IMR-90 (cell line): ENCODE results near the gene ZNF783.

Experiments used
- BHLHE40 ChIP-seq: fragments of 150-350 bp; IDR thresholded peaks from 2 replicates; pipeline ENCODE4 v1.6.1; 2016; ENCODE audit warnings: mild to moderate bottlenecking, low read depth, low read length
- CEBPB ChIP-seq: IDR thresholded peaks from 2 replicates; pipeline ENCODE4 v1.6.1; 2012; ENCODE audit warnings: low read depth, low read length, improper control_type of control experiment
- CHD1 ChIP-seq: IDR thresholded peaks from 2 replicates; pipeline ENCODE4 v1.6.1; 2012; ENCODE audit warnings: low read depth, low read length, improper control_type of control experiment
- FOS ChIP-seq: fragments of 150-350 bp; IDR thresholded peaks from 2 replicates; pipeline ENCODE4 v1.6.1; 2016; ENCODE audit warnings: low read depth, low read length
- MAFK ChIP-seq: IDR thresholded peaks from 2 replicates; pipeline ENCODE4 v1.6.1; 2012; ENCODE audit warnings: low read depth, low read length, improper control_type of control experiment
- MXI1 ChIP-seq: IDR thresholded peaks from 2 replicates; pipeline ENCODE4 v1.6.1; 2012; ENCODE audit warnings: low read depth, mild to moderate bottlenecking, low read length, moderate library complexity, borderline replicate concordance
- NFE2L2 ChIP-seq: fragments of 150-350 bp; IDR thresholded peaks from 2 replicates; pipeline ENCODE4 v1.6.1; 2016; ENCODE audit warnings: low read depth, mild to moderate bottlenecking, low read length
- POLR2A ChIP-seq: IDR thresholded peaks from 2 replicates; pipeline ENCODE4 v1.6.1; 2012; ENCODE audit warnings: mild to moderate bottlenecking, low read depth, low read length
- RAD21 ChIP-seq: IDR thresholded peaks from 2 replicates; pipeline ENCODE4 v1.6.1; 2012; ENCODE audit warnings: low read length, improper control_type of control experiment
- RCOR1 ChIP-seq: IDR thresholded peaks from 2 replicates; pipeline ENCODE4 v1.6.1; 2012; ENCODE audit warnings: mild to moderate bottlenecking, low read length, improper control_type of control experiment; ENCODE audit not compliant: insufficient replicate concordance
- SMC3 ChIP-seq: fragments of 150-350 bp; IDR thresholded peaks from 2 replicates; pipeline ENCODE4 v1.6.1; 2016; ENCODE audit warnings: low read depth, mild to moderate bottlenecking, antibody characterized with exemption, low read length, moderate library complexity
- TF ChIP-seq, protein P1 (sequence below): conservative IDR thresholded peaks from 2 replicates; pipeline ENCODE4 v1.5.1; 2012; ENCODE audit warnings: mild to moderate bottlenecking, low read depth, low read length, improper control_type of control experiment

DNA sequence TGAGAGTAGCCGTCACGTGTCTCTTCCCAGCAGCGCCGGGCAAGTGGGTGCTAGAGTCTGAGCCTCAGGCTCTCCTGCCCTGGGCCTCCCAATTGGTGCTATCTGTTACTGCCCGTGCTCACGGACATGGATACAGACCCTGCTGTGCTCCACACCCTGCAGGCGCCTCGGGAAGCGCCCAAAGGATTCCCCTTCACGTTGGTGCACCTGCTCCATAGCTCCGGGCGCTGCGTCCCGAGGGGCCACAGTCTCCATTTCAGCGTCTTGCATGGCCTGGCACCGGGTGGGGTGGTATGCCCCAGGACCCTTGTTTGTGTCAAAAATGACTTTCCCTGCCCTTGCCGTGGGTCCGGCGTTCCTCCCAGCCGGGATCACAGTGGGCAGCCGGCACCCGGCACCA is 36.3 kb upstream of the ZNF783 start:
- TF ChIP-seq, protein P1, sequence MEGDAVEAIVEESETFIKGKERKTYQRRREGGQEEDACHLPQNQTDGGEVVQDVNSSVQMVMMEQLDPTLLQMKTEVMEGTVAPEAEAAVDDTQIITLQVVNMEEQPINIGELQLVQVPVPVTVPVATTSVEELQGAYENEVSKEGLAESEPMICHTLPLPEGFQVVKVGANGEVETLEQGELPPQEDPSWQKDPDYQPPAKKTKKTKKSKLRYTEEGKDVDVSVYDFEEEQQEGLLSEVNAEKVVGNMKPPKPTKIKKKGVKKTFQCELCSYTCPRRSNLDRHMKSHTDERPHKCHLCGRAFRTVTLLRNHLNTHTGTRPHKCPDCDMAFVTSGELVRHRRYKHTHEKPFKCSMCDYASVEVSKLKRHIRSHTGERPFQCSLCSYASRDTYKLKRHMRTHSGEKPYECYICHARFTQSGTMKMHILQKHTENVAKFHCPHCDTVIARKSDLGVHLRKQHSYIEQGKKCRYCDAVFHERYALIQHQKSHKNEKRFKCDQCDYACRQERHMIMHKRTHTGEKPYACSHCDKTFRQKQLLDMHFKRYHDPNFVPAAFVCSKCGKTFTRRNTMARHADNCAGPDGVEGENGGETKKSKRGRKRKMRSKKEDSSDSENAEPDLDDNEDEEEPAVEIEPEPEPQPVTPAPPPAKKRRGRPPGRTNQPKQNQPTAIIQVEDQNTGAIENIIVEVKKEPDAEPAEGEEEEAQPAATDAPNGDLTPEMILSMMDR, result no peak
- TF ChIP-seq POLR2A, result no peak
- no peak for TF ChIP-seq MAFK
- no peak for TF ChIP-seq NFE2L2
- no peak for TF ChIP-seq RCOR1
- TF ChIP-seq SMC3, result no peak
- TF ChIP-seq BHLHE40, result no peak
- no peak for TF ChIP-seq CEBPB
- TF ChIP-seq RAD21, result no peak
- TF ChIP-seq CHD1, result no peak
- TF ChIP-seq MXI1, result no peak
- TF ChIP-seq FOS, result no peak
